ENCODE results near the gene HS1BP3.

Gene HS1BP3

GRCh38 chr2:20570249-20570648 lies 80.6 kb downstream of the HS1BP3 start:
- no peak for DNase-seq (ENCODE audit: low read depth)

GRCh38 chr2:20569464-20570223 lies 81.3 kb downstream of the HS1BP3 start:
- DNase-seq (ENCODE audit: low read depth): no peak

- DNase-seq (ENCODE audit: low read depth): no peak
These were observed 82.1 kb downstream of the HS1BP3 start for GRCh38 chr2:20568501-20569463.

- DNase-seq (ENCODE audit: low read depth): no peak
These were observed 83.0 kb downstream of the HS1BP3 start for GRCh38 chr2:20567926-20568179.
